Measurements from ENCODE around the gene SPAG16.

GRCh38 chr2:213316001-213316735, 31.9 kb downstream of the SPAG16 start:
- TF ChIP-seq EZH2 (IDR thresholded peaks at IDR 0.05; ENCODE audit: insufficient read depth, poor library complexity, severe bottlenecking) (no peak), EZH2phosphoT487 (IDR thresholded peaks at IDR 0.05; ENCODE audit: insufficient read depth, low read depth) (no peak)

All from GM23248 (cell line).